ENCODE results near the gene TTC31.
"Not testable (repeated sequence)": the region's sequence is repeated elsewhere in the genome, so short reads cannot be mapped to it uniquely, and the experiment has no call there.

The TTC31 gene

GRCh38 chr2:74440378-74441169 lies 42.3 kb upstream of the TTC31 start:
- H3K4me3 ChIP-seq (replicated peaks in 1 of 2; ENCODE audit: low read depth in 2 of 2, low read length in 2 of 2), result peak overlapping the region; percentile 59 to 71
- peak; percentile 77 to 91 for DNase-seq (ENCODE audit: low read depth in 2 of 2)
- TF ChIP-seq CTCF (IDR thresholded peaks at IDR 0.05; ENCODE audit: low read depth, low read length), result peak; percentile 18

GRCh38 chr2:74441170-74441689 lies 41.7 kb upstream of the TTC31 start:
- H3K4me3 ChIP-seq (replicated peaks in 1 of 2; ENCODE audit: low read depth in 2 of 2, low read length in 2 of 2), result no peak overlapping the region
- DNase-seq (ENCODE audit: low read depth in 2 of 2), result no peak
- TF ChIP-seq CTCF (IDR thresholded peaks at IDR 0.05; ENCODE audit: low read depth, low read length), result no peak

- peak within 1 kb of the TSS; percentile 59 to 71 for H3K4me3 ChIP-seq (replicated peaks in 1 of 2; ENCODE audit: low read depth in 2 of 2, low read length in 2 of 2)
- DNase-seq (ENCODE audit: low read depth in 2 of 2), result peak in 1 of 2 donors; percentile 17
- TF ChIP-seq CTCF (IDR thresholded peaks at IDR 0.05; ENCODE audit: low read depth, low read length), result no peak
These were observed 41.0 kb upstream of the TTC31 start, which contains the start of gene RTKN for GRCh38 chr2:74441690-74442482. Gene RTKN, minus strand, starts transcription at chr2:74441937. Its CDS starts 121 bp downstream, at chr2:74441816.

GRCh38 chr2:74442483-74443297 lies 40.2 kb upstream of the TTC31 start:
- DNase-seq (ENCODE audit: low read depth in 2 of 2); H3K4me3 ChIP-seq (replicated peaks in 1 of 2; ENCODE audit: low read depth in 2 of 2, low read length in 2 of 2): not testable (repeated sequence)

- no peak overlapping the region for H3K4me3 ChIP-seq (replicated peaks in 1 of 2; ENCODE audit: low read depth in 2 of 2, low read length in 2 of 2)
- no peak for TF ChIP-seq CTCF (IDR thresholded peaks at IDR 0.05; ENCODE audit: low read depth, low read length)
- no peak for DNase-seq (ENCODE audit: low read depth in 2 of 2)
These were observed 38.2 kb upstream of the TTC31 start for GRCh38 chr2:74444498-74445318.

- TF ChIP-seq CTCF (IDR thresholded peaks at IDR 0.05; ENCODE audit: low read depth, low read length), result no peak
- no peak overlapping the region for H3K4me3 ChIP-seq (replicated peaks in 1 of 2; ENCODE audit: low read depth in 2 of 2, low read length in 2 of 2)
- no peak for DNase-seq (ENCODE audit: low read depth in 2 of 2)
These were observed 35.5 kb upstream of the TTC31 start for GRCh38 chr2:74447230-74447999.

Measured in cardiac fibroblast (primary cell).